Mesodermal cell (in vitro differentiated cells): ENCODE data around the gene FAM83B.

Source experiments
- H3K27ac ChIP-seq: 2 replicates; pipeline ENCODE4 v1.7.0; 2013; ENCODE audit warnings: mild to moderate bottlenecking, low read depth, low read length, moderate library complexity; ENCODE audit not compliant: severe bottlenecking
- H3K36me3 ChIP-seq: 2 replicates; pipeline ENCODE4 v1.7.1; 2013; ENCODE audit warnings: mild to moderate bottlenecking, low read length, moderate library complexity; ENCODE audit not compliant: control insufficient read depth, insufficient read depth
- H3K4me1 ChIP-seq: one replicate; pipeline ENCODE4 v1.7.1; 2013; ENCODE audit warnings: mild to moderate bottlenecking, low read length; ENCODE audit not compliant: insufficient read depth, control insufficient read depth, poor library complexity, severe bottlenecking
- H3K4me3 ChIP-seq: 2 replicates; pipeline ENCODE4 v1.7.0; 2013; ENCODE audit warnings: low read length, control low read depth, mild to moderate bottlenecking; ENCODE audit not compliant: insufficient read depth, poor library complexity, severe bottlenecking; ENCODE audit errors: extremely low read depth
- H3K9me3 ChIP-seq: 2 replicates; pipeline ENCODE4 v1.7.1; 2013; ENCODE audit warnings: mild to moderate bottlenecking, low read length, moderate library complexity; ENCODE audit not compliant: control insufficient read depth
- WGBS, 2 experiments: methylation state at CpG; one replicate each; pipeline ENCODE4 v1.1.5; 2013; ENCODE audit warnings: missing lambda C conversion rate in 2 of 2; ENCODE audit not compliant: insufficient coverage in 2 of 2; 5-methylcytosine and 5-hydroxymethylcytosine counted together

Gene FAM83B

GRCh38 chr6:54980511-54981275 is 134.1 kb downstream of the FAM83B start:
- 92 to 97% methylated on average over 10 of the region's 14 CpGs for WGBS, 2 experiments
- no peak overlapping the region for H3K4me3 ChIP-seq
- peaks cover 5% of the 10 kb centered on the region for H3K9me3 ChIP-seq
- H3K27ac ChIP-seq = no peak overlapping the region
- no peaks in the 10 kb centered on the region for H3K36me3 ChIP-seq
- no peaks in the 10 kb centered on the region for H3K4me1 ChIP-seq

GRCh38 chr6:54981276-54981609 is 134.7 kb downstream of the FAM83B start:
- Histone ChIP-seq H3K4me3 (no peak overlapping the region), H3K36me3 (no peaks in the 10 kb centered on the region), H3K27ac (no peak overlapping the region), H3K9me3 (peaks cover 5% of the 10 kb centered on the region), H3K4me1 (no peaks in the 10 kb centered on the region)
- WGBS, 2 experiments = 90 to 92% methylated on average over 2 of the region's 2 CpGs

DNA sequence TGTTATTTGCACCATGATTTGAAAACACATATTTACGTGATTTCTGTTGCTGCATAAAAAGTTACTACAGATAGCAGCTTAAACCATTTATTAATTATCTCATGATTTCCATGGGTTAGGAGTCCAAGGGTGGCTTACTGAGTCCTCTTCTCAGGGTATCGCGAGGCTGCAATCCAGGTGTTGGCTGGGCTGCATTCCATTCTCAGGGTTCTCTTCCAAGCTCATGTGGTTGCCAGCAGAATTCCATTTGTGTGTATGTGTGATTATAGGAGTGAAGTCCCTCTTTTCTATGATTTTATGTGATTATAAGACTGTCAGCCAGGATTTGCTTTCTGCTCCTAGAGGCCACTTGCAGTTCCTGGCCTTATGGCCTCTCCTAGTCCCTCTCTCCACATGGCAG is 135.1 kb downstream of the FAM83B start:
- H3K27ac ChIP-seq = no peak overlapping the region
- H3K9me3 ChIP-seq = peaks cover 5% of the 10 kb centered on the region
- no peaks in the 10 kb centered on the region for H3K4me1 ChIP-seq
- WGBS, 2 experiments = 100% methylated on average over 1 to 2 of the region's 3 CpGs
- no peak overlapping the region for H3K4me3 ChIP-seq
- no peaks in the 10 kb centered on the region for H3K36me3 ChIP-seq

DNA sequence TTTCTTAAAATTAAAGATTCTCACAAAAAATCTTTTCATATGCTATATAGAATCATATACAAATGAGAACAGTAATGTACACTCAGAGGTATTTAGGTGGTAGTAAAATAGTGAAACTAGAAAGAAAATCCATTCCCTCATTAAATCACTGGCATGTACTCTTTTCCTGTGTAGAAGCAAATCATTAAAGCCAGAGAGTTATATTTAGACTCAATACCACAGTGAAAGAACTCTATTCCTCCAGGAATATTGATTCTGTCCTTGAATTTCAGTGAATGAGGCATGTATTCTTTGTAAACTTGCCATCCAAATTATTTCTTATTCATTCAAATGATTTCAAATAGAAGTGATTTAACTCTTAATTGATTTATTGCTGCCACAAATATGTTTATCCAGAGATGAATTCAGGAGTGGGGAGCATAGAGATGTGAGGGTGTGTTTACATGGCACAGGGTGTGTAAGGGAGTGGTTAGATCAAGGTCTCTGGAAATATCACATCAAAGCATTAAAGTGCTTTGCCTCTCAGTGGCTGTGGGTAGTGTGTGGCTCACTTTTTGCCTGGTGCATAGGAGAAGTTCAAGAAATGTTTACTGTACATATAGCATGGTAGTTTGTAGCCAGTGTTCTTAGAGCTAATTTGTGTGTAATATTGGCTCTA is 141.2 kb downstream of the FAM83B start:
- Histone ChIP-seq H3K4me1 (no peaks in the 10 kb centered on the region), H3K4me3 (no peak overlapping the region), H3K36me3 (no peaks in the 10 kb centered on the region), H3K27ac (no peak overlapping the region), H3K9me3 (peaks cover 5% of the 10 kb centered on the region)

- H3K36me3 ChIP-seq = no peaks in the 10 kb centered on the region
- H3K4me3 ChIP-seq = no peak overlapping the region
- no peaks in the 10 kb centered on the region for H3K4me1 ChIP-seq
- peaks cover 9% of the 10 kb centered on the region for H3K9me3 ChIP-seq
- no peak overlapping the region for H3K27ac ChIP-seq
Observed at GRCh38 chr6:54988576-54988975, 142.0 kb downstream of the FAM83B start.

GRCh38 chr6:54990001-54990400 is 143.4 kb downstream of the FAM83B start:
- Histone ChIP-seq H3K4me3 (no peak overlapping the region), H3K9me3 (peaks cover 4% of the 10 kb centered on the region), H3K27ac (no peak overlapping the region), H3K36me3 (no peaks in the 10 kb centered on the region), H3K4me1 (no peaks in the 10 kb centered on the region)
- 57 to 86% methylated on average over 1 of the region's 3 CpGs for WGBS, 2 experiments
